ENCODE measurements around the gene CYP8B1.

- TF ChIP-seq CTCF (IDR thresholded peaks at IDR 0.05; ENCODE audit: low read depth, low read length, poor library complexity, severe bottlenecking) (no peak), EZH2phosphoT487 (IDR thresholded peaks at IDR 0.05; ENCODE audit: borderline replicate concordance, low read length) (no peak)
These were observed 10.7 kb upstream of the CYP8B1 start for GRCh38 chr3:42886294-42886822.

Measured in DOHH2 (cell line).